CD4-positive, alpha-beta T cell (primary cell): ENCODE measurements around the gene SLC9A5. TPM values are rescaled to one million over a fixed set of nuclear protein-coding genes. Genes with fewer than 3 reads are reported as not detected.

Experiments used
- ATAC-seq: fragments of 200-7000 bp; cut with Tn5 transposase; one replicate; pipeline ENCODE4 v1.10.0; 2022; ENCODE audit warnings: mild to moderate bottlenecking; ENCODE audit not compliant: poor library complexity
- CTCF ChIA-PET: fragments of 350-600 bp; sonication (Branson Sonifier 250); formaldehyde crosslinking; loops from one replicate; lab custom pipeline; 2021; ENCODE audit warnings: antibody characterized with exemption, inconsistent platforms; lab: Charles Lee
- POLR2A ChIA-PET: fragments of 350-600 bp; sonication (Branson Sonifier 250); formaldehyde crosslinking; loops from one replicate; lab custom pipeline; 2021; ENCODE audit warnings: antibody characterized with exemption, inconsistent platforms; lab: Charles Lee
- DNase-seq, 14 experiments: peaks; one replicate each; pipeline ENCODE4 v3.0.0-alpha.2; 2013 to 2020; ENCODE audit warnings: mixed read lengths in 2 of 14
- H3K27ac ChIP-seq, 2 donors: one replicate each; pipeline versions ENCODE4 v1.5.1 to v1.7.0; 2013; ENCODE audit warnings: low read length in 2 of 2, low read depth in 1 of 2, mild to moderate bottlenecking in 1 of 2
- H3K27me3 ChIP-seq, 2 experiments: 1 replicate in 1 of 2; 2 replicates in 1 of 2; pipeline versions ENCODE4 v1.6.1 to v1.7.0; 2013; ENCODE audit warnings: low read length in 2 of 2, control low read depth in 1 of 2, mild to moderate bottlenecking in 1 of 2, moderate library complexity in 1 of 2; ENCODE audit not compliant: insufficient read depth in 2 of 2, control insufficient read depth in 1 of 2
- H3K36me3 ChIP-seq: one replicate; pipeline ENCODE4 v1.6.1; 2013; ENCODE audit warnings: low read length, control low read depth; ENCODE audit not compliant: insufficient read depth
- H3K4me1 ChIP-seq: one replicate; pipeline ENCODE4 v1.6.1; 2013; ENCODE audit warnings: low read length, control low read depth; ENCODE audit not compliant: insufficient read depth
- H3K4me3 ChIP-seq: one replicate; pipeline ENCODE4 v1.5.1; 2013; ENCODE audit warnings: mild to moderate bottlenecking, low read length, moderate library complexity
- H3K9me3 ChIP-seq, 2 experiments: 1 replicate in 1 of 2; 2 replicates in 1 of 2; pipeline versions ENCODE4 v1.6.1 to v1.7.0; 2013; ENCODE audit warnings: low read length in 2 of 2, mild to moderate bottlenecking in 2 of 2, control low read depth in 1 of 2, moderate library complexity in 1 of 2; ENCODE audit not compliant: control insufficient read depth in 1 of 2, insufficient read depth in 1 of 2
- H3K27ac Mint-ChIP-seq: one replicate; pipeline ENCODE4 v1.8.0; 2020; ENCODE audit warnings: mixed read lengths
- H3K27me3 Mint-ChIP-seq: one replicate; pipeline ENCODE4 v1.8.0; 2021; ENCODE audit warnings: mixed read lengths
- H3K36me3 Mint-ChIP-seq: one replicate; pipeline ENCODE4 v1.8.0; 2021; ENCODE audit warnings: low read depth, mixed read lengths
- H3K4me1 Mint-ChIP-seq: one replicate; pipeline ENCODE4 v1.8.0; 2021; ENCODE audit warnings: low read depth, mixed read lengths
- H3K4me3 Mint-ChIP-seq: one replicate; pipeline ENCODE4 v1.8.0; 2020; ENCODE audit warnings: mild to moderate bottlenecking, mixed read lengths
- H3K9me3 Mint-ChIP-seq: one replicate; pipeline ENCODE4 v1.8.0; 2020; ENCODE audit warnings: mixed read lengths
- intact Hi-C, 2 experiments: fragments of 100-400 bp; cut with DNase I in 1 of 2; cut with micrococcal nuclease in 1 of 2; formaldehyde crosslinking; loops; one replicate each; pipeline versions ENCODE4 v1.15.1 to v1.9.0; 2023 to 2025; cut with DNase I, micrococcal nuclease
- total RNA-seq, 174 experiments: library from RNA in 2 of 174; stranded (reverse) in 2 of 174; gene quantifications; one replicate each; pipeline ENCODE4 v1.2.3 and lab custom pipeline; 2021 to 2026
- TF ChIP-seq, protein P1 (sequence below): fragments of 200-600 bp; IDR thresholded peaks from one replicate; pipeline ENCODE4 v1.8.0; 2022; ENCODE audit warnings: antibody characterized with exemption, mild to moderate bottlenecking

Gene SLC9A5
- total RNA-seq, 2 experiments from 2014 or later = 3.1 TPM

DNA sequence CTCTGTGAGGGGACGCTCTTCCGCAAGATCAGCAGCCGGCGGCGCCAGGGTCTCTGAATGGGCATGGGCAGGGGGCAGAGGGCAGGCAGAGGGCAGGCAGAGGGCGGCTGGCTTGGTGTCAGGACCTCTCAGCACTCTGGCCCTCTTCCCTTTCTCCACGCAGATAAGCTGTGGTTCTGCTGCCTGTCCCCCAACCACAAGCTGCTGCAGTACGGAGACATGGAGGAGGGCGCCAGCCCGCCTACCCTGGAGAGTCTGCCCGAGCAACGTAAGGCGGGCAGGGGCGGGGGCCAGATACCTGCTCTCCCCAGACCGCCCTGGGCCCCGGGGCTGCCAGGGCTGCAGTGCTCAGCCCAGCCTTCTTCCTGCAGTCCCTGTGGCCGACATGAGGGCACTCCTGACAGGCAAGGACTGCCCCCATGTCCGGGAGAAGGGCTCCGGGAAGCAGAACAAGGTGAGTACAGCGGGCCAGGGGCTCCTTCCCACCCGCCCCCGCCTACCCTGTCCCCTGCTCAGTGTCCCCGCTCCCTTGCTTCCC is 45.8 kb upstream of the SLC9A5 start:
- TF ChIP-seq, protein P1, sequence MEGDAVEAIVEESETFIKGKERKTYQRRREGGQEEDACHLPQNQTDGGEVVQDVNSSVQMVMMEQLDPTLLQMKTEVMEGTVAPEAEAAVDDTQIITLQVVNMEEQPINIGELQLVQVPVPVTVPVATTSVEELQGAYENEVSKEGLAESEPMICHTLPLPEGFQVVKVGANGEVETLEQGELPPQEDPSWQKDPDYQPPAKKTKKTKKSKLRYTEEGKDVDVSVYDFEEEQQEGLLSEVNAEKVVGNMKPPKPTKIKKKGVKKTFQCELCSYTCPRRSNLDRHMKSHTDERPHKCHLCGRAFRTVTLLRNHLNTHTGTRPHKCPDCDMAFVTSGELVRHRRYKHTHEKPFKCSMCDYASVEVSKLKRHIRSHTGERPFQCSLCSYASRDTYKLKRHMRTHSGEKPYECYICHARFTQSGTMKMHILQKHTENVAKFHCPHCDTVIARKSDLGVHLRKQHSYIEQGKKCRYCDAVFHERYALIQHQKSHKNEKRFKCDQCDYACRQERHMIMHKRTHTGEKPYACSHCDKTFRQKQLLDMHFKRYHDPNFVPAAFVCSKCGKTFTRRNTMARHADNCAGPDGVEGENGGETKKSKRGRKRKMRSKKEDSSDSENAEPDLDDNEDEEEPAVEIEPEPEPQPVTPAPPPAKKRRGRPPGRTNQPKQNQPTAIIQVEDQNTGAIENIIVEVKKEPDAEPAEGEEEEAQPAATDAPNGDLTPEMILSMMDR = no peak
- H3K9me3 ChIP-seq = no peaks in the 10 kb centered on the region
- Mint-ChIP-seq H3K27ac (no peak overlapping the region), H3K4me3 (no peak overlapping the region), H3K9me3 (no peaks in the 10 kb centered on the region), H3K27me3 (no peaks in the 10 kb centered on the region), H3K36me3 (peaks cover 42% of the 10 kb centered on the region), H3K4me1 (peaks cover 6% of the 10 kb centered on the region)
- H3K36me3 ChIP-seq = peaks cover 48% of the 10 kb centered on the region
- H3K27me3 ChIP-seq = no peaks in the 10 kb centered on the region
- no peaks in the 10 kb centered on the region for H3K4me1 ChIP-seq
- no peak for ATAC-seq
- intact Hi-C loops = no loop called here
- CTCF ChIA-PET = no interaction called here
- no peak overlapping the region for H3K4me3 ChIP-seq
- H3K27ac ChIP-seq = no peak overlapping the region
- POLR2A ChIA-PET = interaction anchor here (1.4 kb wide), 1 partner anchor 44 kb away, joined by 3 read pairs; the partner anchor contains the start of gene FHOD1
- DNase-seq = no peak

DNA sequence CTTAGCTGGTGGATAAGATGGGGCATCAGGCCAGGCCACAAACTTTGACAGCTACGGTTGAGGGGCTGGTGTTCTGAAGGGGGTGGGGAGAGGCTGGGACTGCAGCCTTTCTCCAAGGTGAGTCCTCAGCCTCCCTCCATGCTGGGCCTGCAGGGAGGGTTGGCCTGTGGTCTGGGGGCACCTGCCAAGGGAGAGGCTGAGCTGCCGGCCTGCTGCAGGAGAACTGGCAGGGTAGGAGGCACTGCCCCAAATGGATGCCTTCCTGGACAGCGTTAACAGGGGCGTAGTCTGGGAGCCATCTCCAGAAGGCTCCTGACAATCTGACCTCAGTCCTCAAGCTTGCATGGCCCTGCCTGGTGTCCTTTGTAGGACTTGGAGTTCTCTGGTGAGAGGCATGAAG is 44.7 kb upstream of the SLC9A5 start:
- intact Hi-C loops = no loop called here
- H3K27ac Mint-ChIP-seq = no peak overlapping the region
- no peak for ATAC-seq

DNA sequence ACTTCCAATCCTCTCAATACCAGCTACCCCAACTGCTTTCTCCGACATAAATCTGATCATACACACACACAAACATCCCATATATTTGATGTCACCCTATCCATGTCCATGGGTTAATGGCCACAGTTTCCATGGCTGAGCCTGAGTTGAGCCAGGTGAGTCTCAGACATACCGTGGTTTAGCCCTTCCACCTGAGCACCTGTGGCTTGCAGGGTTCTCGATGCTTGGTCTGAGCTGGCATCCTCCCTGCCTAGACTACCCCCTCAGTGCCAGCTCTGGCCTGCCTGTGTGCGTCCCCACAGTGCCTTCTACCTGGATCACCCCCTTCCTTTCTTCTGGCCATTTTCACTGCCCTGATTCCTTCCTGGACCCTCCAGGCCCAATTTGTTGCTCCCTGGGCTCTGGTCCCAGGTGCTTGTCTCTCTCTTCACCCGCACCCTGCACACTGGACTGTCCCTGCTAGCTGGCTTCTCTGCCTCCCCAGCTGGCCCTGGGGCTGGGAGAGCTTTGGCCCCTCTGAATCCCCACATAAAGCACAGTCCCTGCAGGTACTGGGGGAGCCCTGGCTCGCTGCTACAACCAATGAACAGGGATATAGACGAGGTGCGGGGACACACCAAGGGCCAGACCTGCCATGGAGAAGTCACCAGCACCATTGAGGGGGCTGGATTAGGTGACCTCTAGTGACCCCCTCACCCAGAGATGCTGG is 42.5 kb upstream of the SLC9A5 start:
- POLR2A ChIA-PET = no interaction called here
- H3K4me1 Mint-ChIP-seq = no peaks in the 10 kb centered on the region
- H3K9me3 Mint-ChIP-seq = no peaks in the 10 kb centered on the region
- ATAC-seq = no peak
- Histone ChIP-seq H3K9me3 (no peaks in the 10 kb centered on the region), H3K36me3 (peaks cover 37% of the 10 kb centered on the region), H3K27ac (no peak overlapping the region), H3K4me3 (no peak overlapping the region), H3K27me3 (no peaks in the 10 kb centered on the region), H3K4me1 (no peaks in the 10 kb centered on the region)
- intact Hi-C loops = no loop called here
- CTCF ChIA-PET = interaction anchor here (1.3 kb wide), 1 partner anchor 252 kb away, joined by 3 read pairs; no protein-coding TSS in a partner anchor
- TF ChIP-seq, protein P1 = no peak
- H3K27ac Mint-ChIP-seq = no peak overlapping the region
- H3K4me3 Mint-ChIP-seq = no peak overlapping the region
- DNase-seq = no peak
- H3K27me3 Mint-ChIP-seq = no peaks in the 10 kb centered on the region
- H3K36me3 Mint-ChIP-seq = peaks cover 20% of the 10 kb centered on the region

More for the DNA sequence above, 44.7 kb upstream of the SLC9A5 start:
- CTCF ChIA-PET = no interaction called here
- Mint-ChIP-seq H3K4me1 (no peaks in the 10 kb centered on the region), H3K4me3 (no peak overlapping the region), H3K27me3 (no peaks in the 10 kb centered on the region), H3K9me3 (no peaks in the 10 kb centered on the region), H3K36me3 (peaks cover 36% of the 10 kb centered on the region)
- no peaks in the 10 kb centered on the region for H3K9me3 ChIP-seq
- H3K27me3 ChIP-seq = no peaks in the 10 kb centered on the region
- POLR2A ChIA-PET = no interaction called here
- H3K36me3 ChIP-seq = peaks cover 43% of the 10 kb centered on the region
- no peak overlapping the region for H3K4me3 ChIP-seq
- no peaks in the 10 kb centered on the region for H3K4me1 ChIP-seq
- H3K27ac ChIP-seq = no peak overlapping the region
- TF ChIP-seq, protein P1 = no peak
- DNase-seq = no peak
